Glomerular visceral epithelial cell (primary cell): ENCODE data around the gene IRX2.

Source experiments
- DNase-seq: peaks from one replicate; pipeline ENCODE4 v3.0.0-alpha.2; 2016; ENCODE audit errors: extremely low spot score

Gene IRX2

GRCh38 chr5:2756211-2757152 is 5.0 kb upstream of the IRX2 start:
- no peak for DNase-seq

- DNase-seq: no peak
These were observed 4.2 kb upstream of the IRX2 start for GRCh38 chr5:2755681-2756171.

- no peak for DNase-seq
These were observed 3.7 kb upstream of the IRX2 start for GRCh38 chr5:2755076-2755680.

GRCh38 chr5:2754581-2755075 is 3.2 kb upstream of the IRX2 start:
- DNase-seq: no peak

GRCh38 chr5:2753452-2754420 is 2.3 kb upstream of the IRX2 start:
- DNase-seq: no peak

- no peak for DNase-seq
These were observed 1.5 kb upstream of the IRX2 start for GRCh38 chr5:2752821-2753439.

- DNase-seq: no peak
These were observed 763 bp upstream of the IRX2 start for GRCh38 chr5:2752059-2752820.

- DNase-seq: no peak
These were observed 566 bp downstream of the IRX2 start for GRCh38 chr5:2750758-2751464.

GRCh38 chr5:2750026-2750757 is 1.3 kb downstream of the IRX2 start:
- DNase-seq: no peak

- no peak for DNase-seq
These were observed 1.9 kb downstream of the IRX2 start for GRCh38 chr5:2749514-2750025.

GRCh38 chr5:2748861-2749513 is 2.5 kb downstream of the IRX2 start:
- no peak for DNase-seq

- no peak for DNase-seq
These were observed 3.2 kb downstream of the IRX2 start for GRCh38 chr5:2748179-2748860.

- no peak for DNase-seq
These were observed 3.9 kb downstream of the IRX2 start for GRCh38 chr5:2747363-2748162.

- no peak for DNase-seq
These were observed 4.9 kb downstream of the IRX2 start for GRCh38 chr5:2746561-2747032.

GRCh38 chr5:2744485-2744884 is 7.0 kb downstream of the IRX2 start:
- no peak for DNase-seq

GRCh38 chr5:2742921-2743679 is 8.4 kb downstream of the IRX2 start:
- no peak for DNase-seq
